ENCODE data around the gene MEF2B.
"Not testable (repeated sequence)": the region's sequence is repeated elsewhere in the genome, so short reads cannot be mapped to it uniquely, and the experiment has no call there.

Gene MEF2B

DNA sequence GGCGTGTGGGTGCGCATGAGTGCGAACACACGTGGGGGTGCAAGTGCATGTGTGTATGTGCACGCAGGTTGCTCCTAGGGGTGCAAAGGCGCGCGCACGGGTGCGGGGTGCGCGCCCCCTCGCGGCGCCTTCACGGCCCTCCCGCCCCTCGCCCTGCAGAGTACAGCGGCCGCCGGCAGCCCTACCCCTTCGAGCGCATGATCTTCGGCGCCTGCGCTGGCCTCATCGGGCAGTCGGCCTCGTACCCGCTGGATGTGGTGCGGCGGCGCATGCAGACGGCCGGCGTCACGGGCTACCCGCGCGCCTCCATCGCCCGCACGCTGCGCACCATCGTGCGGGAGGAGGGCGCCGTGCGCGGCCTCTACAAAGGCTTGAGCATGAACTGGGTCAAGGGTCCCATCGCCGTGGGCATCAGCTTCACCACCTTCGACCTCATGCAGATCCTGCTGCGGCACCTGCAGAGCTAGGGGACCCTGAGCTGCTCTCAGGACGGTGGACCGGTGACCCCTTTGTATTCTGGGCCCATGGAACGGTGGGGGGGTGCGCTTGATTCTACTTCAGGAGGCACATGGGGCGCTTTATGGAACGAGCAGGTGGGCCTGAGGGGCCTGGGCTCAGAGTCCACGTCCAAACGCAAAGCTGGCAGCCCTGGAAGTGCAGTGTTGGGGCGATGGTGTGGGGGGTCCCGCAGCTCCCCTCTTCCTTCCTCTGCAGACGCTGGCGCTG lies 59.5 kb downstream of the MEF2B start:
- no peak for DNase-seq
- ATAC-seq (ENCODE audit: insufficient read depth, low read depth), result no peak
- TF ChIP-seq EZH2 (IDR thresholded peaks at IDR 0.05; ENCODE audit: borderline replicate concordance, low read depth, low read length, severe bottlenecking), result no peak
- TF ChIP-seq, protein P1, sequence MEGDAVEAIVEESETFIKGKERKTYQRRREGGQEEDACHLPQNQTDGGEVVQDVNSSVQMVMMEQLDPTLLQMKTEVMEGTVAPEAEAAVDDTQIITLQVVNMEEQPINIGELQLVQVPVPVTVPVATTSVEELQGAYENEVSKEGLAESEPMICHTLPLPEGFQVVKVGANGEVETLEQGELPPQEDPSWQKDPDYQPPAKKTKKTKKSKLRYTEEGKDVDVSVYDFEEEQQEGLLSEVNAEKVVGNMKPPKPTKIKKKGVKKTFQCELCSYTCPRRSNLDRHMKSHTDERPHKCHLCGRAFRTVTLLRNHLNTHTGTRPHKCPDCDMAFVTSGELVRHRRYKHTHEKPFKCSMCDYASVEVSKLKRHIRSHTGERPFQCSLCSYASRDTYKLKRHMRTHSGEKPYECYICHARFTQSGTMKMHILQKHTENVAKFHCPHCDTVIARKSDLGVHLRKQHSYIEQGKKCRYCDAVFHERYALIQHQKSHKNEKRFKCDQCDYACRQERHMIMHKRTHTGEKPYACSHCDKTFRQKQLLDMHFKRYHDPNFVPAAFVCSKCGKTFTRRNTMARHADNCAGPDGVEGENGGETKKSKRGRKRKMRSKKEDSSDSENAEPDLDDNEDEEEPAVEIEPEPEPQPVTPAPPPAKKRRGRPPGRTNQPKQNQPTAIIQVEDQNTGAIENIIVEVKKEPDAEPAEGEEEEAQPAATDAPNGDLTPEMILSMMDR (IDR thresholded peaks at IDR 0.05; ENCODE audit: borderline replicate concordance, extremely low read depth, low read length, poor library complexity, severe bottlenecking), result no peak
- Histone ChIP-seq H2AFZ (ENCODE audit: low read depth, low read length) (no peak overlapping the region), H3K27ac (ENCODE audit: low read length) (no peak overlapping the region), H3K36me3 (ENCODE audit: insufficient read depth, low read length) (peaks cover 3% of the 10 kb centered on the region; the same call in 1 of the 2 replicates), H3K9ac (ENCODE audit: low read depth, low read length) (no peak overlapping the region), H3K27me3 (ENCODE audit: insufficient read depth, low read length, poor library complexity) (no peaks in the 10 kb centered on the region), H4K20me1 (ENCODE audit: insufficient read depth, low read length) (no peaks in the 10 kb centered on the region), H3K9me3 (ENCODE audit: insufficient read depth, low read length, severe bottlenecking) (no peaks in the 10 kb centered on the region), H3K4me2 (ENCODE audit: insufficient read depth, low read length) (no peak overlapping the region), H3K4me3 (ENCODE audit: low read depth in 1 of 2, low read length in 2 of 2) (no peak overlapping the region), H3K79me2 (ENCODE audit: insufficient read depth, low read length) (no peaks in the 10 kb centered on the region), H3K4me1 (ENCODE audit: insufficient read depth, low read length) (no peaks in the 10 kb centered on the region)

DNA sequence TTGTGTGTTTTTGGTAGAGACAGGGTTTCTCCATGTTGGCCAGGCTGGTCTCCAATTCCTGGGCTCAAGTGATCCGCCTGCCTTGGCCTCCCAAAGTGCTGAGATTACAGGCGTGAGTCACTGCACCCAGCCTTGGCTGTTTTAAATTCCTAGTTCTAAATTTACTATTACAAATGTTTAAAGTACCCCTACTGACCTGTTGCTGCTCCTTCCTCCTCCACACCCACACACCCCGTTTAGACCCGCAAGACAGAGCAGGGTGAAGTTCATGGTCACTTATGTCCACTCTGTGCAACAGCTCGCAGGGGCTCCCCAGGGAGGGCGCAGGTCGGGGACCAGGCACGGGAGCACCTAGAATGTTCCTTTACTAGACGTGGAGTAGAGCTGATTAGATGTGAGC lies 60.5 kb downstream of the MEF2B start:
- no peak for ATAC-seq (ENCODE audit: insufficient read depth, low read depth)
- TF ChIP-seq EZH2 (IDR thresholded peaks at IDR 0.05; ENCODE audit: borderline replicate concordance, low read depth, low read length, severe bottlenecking), result no peak
- H3K27ac ChIP-seq (ENCODE audit: low read length), result no peak overlapping the region

DNA sequence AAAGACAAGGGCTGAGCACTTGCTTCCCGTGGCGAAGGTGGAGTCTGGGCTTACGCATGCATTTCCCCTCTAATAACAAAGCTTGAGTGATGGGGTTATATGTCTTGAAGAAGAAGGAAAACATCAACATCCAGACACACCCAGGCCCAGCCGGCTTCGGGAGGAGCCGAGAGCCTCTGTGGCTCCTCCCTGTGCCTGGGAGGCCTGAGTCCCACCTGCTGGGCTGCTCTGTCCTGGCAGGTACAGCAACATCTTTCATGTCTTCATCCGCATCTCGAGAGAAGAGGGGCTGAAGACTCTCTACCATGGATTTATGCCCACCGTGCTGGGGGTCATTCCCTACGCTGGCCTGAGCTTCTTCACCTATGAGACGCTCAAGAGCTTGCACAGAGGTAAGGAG lies 62.4 kb downstream of the MEF2B start:
- Histone ChIP-seq H2AFZ (ENCODE audit: low read depth, low read length) (no peak overlapping the region), H3K27me3 (ENCODE audit: insufficient read depth, low read length, poor library complexity) (no peaks in the 10 kb centered on the region), H3K36me3 (ENCODE audit: insufficient read depth, low read length) (peaks cover 3% of the 10 kb centered on the region; the same call in 1 of the 2 replicates), H3K4me3 (ENCODE audit: low read depth in 1 of 2, low read length in 2 of 2) (no peak overlapping the region), H4K20me1 (ENCODE audit: insufficient read depth, low read length) (no peaks in the 10 kb centered on the region), H3K4me2 (ENCODE audit: insufficient read depth, low read length) (no peak overlapping the region), H3K9me3 (ENCODE audit: insufficient read depth, low read length, severe bottlenecking) (no peaks in the 10 kb centered on the region), H3K4me1 (ENCODE audit: insufficient read depth, low read length) (no peaks in the 10 kb centered on the region), H3K9ac (ENCODE audit: low read depth, low read length) (no peak overlapping the region), H3K79me2 (ENCODE audit: insufficient read depth, low read length) (no peaks in the 10 kb centered on the region), H3K27ac (ENCODE audit: low read length) (no peak overlapping the region)
- TF ChIP-seq EZH2 (IDR thresholded peaks at IDR 0.05; ENCODE audit: borderline replicate concordance, low read depth, low read length, severe bottlenecking), result no peak
- TF ChIP-seq, protein P1 (IDR thresholded peaks at IDR 0.05; ENCODE audit: borderline replicate concordance, extremely low read depth, low read length, poor library complexity, severe bottlenecking), result no peak
- DNase-seq, result no peak
- no peak for ATAC-seq (ENCODE audit: insufficient read depth, low read depth)

More for the DNA sequence above, 60.5 kb downstream of the MEF2B start:
- DNase-seq, result no peak
- no peak overlapping the region for H3K9ac ChIP-seq (ENCODE audit: low read depth, low read length)
- no peaks in the 10 kb centered on the region for H3K27me3 ChIP-seq (ENCODE audit: insufficient read depth, low read length, poor library complexity)
- no peak overlapping the region for H3K4me2 ChIP-seq (ENCODE audit: insufficient read depth, low read length)
- H4K20me1 ChIP-seq (ENCODE audit: insufficient read depth, low read length), result no peaks in the 10 kb centered on the region
- peaks cover 3% of the 10 kb centered on the region; the same call in 1 of the 2 replicates for H3K36me3 ChIP-seq (ENCODE audit: insufficient read depth, low read length)
- no peak overlapping the region for H2AFZ ChIP-seq (ENCODE audit: low read depth, low read length)
- no peaks in the 10 kb centered on the region for H3K9me3 ChIP-seq (ENCODE audit: insufficient read depth, low read length, severe bottlenecking)
- no peaks in the 10 kb centered on the region for H3K79me2 ChIP-seq (ENCODE audit: insufficient read depth, low read length)
- H3K4me1 ChIP-seq (ENCODE audit: insufficient read depth, low read length), result no peaks in the 10 kb centered on the region
- no peak overlapping the region for H3K4me3 ChIP-seq (ENCODE audit: low read depth in 1 of 2, low read length in 2 of 2)

DNA sequence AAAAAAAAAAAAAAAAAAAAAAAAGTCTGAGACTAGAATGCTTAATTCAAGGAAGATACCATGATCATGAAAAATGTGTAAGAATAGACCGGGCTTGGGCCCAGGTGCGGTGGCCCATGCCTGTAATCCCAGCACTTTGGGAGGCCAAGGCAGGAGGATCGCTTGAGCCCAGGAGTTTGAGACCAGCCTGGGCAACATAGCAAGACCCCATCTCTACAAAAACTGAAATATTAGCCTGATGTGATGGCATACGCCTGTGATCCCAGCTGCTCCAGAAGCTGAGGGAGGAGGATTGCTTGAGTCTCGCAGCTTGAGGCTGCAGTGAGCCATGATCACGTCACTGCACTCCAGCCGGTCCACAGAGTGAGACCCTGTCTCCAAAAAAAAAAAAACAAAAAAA lies 63.1 kb downstream of the MEF2B start:
- not testable (repeated sequence) for H3K4me3 ChIP-seq (ENCODE audit: low read depth in 1 of 2, low read length in 2 of 2); H3K79me2 ChIP-seq (ENCODE audit: insufficient read depth, low read length); H3K4me1 ChIP-seq (ENCODE audit: insufficient read depth, low read length); H3K27ac ChIP-seq (ENCODE audit: low read length); H4K20me1 ChIP-seq (ENCODE audit: insufficient read depth, low read length); H3K9me3 ChIP-seq (ENCODE audit: insufficient read depth, low read length, severe bottlenecking); ATAC-seq (ENCODE audit: insufficient read depth, low read depth); H3K9ac ChIP-seq (ENCODE audit: low read depth, low read length); H2AFZ ChIP-seq (ENCODE audit: low read depth, low read length); DNase-seq; H3K4me2 ChIP-seq (ENCODE audit: insufficient read depth, low read length); H3K36me3 ChIP-seq (ENCODE audit: insufficient read depth, low read length); H3K27me3 ChIP-seq (ENCODE audit: insufficient read depth, low read length, poor library complexity)
